GM12892 (cell line): ENCODE measurements around the gene ZNF200.

Source experiments
- POLR2A ChIP-seq: IDR thresholded peaks from 2 replicates; pipeline ENCODE4 v1.6.1; 2011; ENCODE audit warnings: low read depth, low read length, control low read depth
- TAF1 ChIP-seq: IDR thresholded peaks from 2 replicates; pipeline ENCODE4 v1.6.1; 2011; ENCODE audit warnings: low read depth, mild to moderate bottlenecking, control low read depth, low read length, borderline replicate concordance

DNA sequence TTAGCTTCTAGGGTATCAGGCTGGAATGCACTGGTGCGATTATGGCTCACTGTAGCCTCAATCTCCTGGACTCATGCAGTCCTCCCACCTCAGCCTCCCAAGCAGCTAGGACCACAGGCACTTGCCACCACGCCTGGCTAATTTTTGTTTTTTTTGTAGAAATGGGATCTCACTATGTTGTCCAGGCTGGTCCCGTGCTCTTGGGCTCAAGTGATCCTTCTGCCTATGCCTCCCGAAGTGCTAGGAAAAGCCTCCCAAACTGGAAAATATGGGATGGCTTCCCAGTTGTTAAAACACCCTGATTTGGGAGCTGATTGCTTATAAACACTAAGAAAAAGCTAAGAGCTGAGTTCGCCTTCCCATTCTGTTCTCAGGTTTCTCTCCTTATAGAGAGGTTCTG lies 41.7 kb upstream of the ZNF200 start:
- no peak for TF ChIP-seq POLR2A
- no peak for TF ChIP-seq TAF1
